GM23248 (cell line): ENCODE measurements around the gene SBF2. TPM values are rescaled to one million over a fixed set of nuclear protein-coding genes. Genes with fewer than 3 reads are reported as not detected.
A peak's percentile ranks its signal among the peaks of the same experiment; 100 is the strongest.

Experiments used
- DNase-seq: peaks from one replicate; pipeline ENCODE4 v3.0.0-alpha.2; 2015
- H2AFZ ChIP-seq: fragments of 200-600 bp; sonication (generic); 2 replicates; pipeline ENCODE4 v1.6.1; 2016; ENCODE audit warnings: antibody characterized with exemption
- H3F3A ChIP-seq: fragments of 200-600 bp; sonication (generic); 2 replicates; pipeline ENCODE4 v1.6.1; 2016; ENCODE audit warnings: mild to moderate bottlenecking, antibody characterized with exemption, mixed run types; ENCODE audit not compliant: insufficient read depth
- H3K27ac ChIP-seq: fragments of 200-600 bp; sonication (generic); 2 replicates; pipeline ENCODE4 v1.5.1; 2016; ENCODE audit warnings: mild to moderate bottlenecking
- H3K27me3 ChIP-seq: fragments of 200-600 bp; sonication (generic); replicated peaks from 2 replicates; pipeline ENCODE4 v1.6.1; 2016; ENCODE audit warnings: mild to moderate bottlenecking; ENCODE audit not compliant: insufficient read depth
- H3K36me3 ChIP-seq: fragments of 200-600 bp; sonication (generic); 2 replicates; pipeline ENCODE4 v1.6.1; 2016; ENCODE audit warnings: low read depth, mild to moderate bottlenecking
- H3K4me1 ChIP-seq: fragments of 200-600 bp; sonication (generic); 2 replicates; pipeline ENCODE4 v1.6.1; 2016; ENCODE audit warnings: mild to moderate bottlenecking; ENCODE audit not compliant: insufficient read depth
- H3K4me2 ChIP-seq: fragments of 200-600 bp; sonication (generic); one replicate; pipeline ENCODE4 v1.6.1; 2016; ENCODE audit warnings: mild to moderate bottlenecking; ENCODE audit not compliant: unreplicated experiment
- H3K4me3 ChIP-seq: fragments of 200-600 bp; sonication (generic); 2 replicates; pipeline ENCODE4 v1.5.1; 2016; ENCODE audit warnings: mild to moderate bottlenecking
- H3K79me2 ChIP-seq: fragments of 200-600 bp; sonication (generic); 2 replicates; pipeline ENCODE4 v1.6.1; 2016; ENCODE audit warnings: mild to moderate bottlenecking; ENCODE audit not compliant: insufficient read depth
- H3K9ac ChIP-seq: fragments of 200-600 bp; sonication (generic); 2 replicates; pipeline ENCODE4 v1.6.1; 2016; ENCODE audit warnings: mild to moderate bottlenecking
- H3K9me2 ChIP-seq: fragments of 200-600 bp; sonication (generic); 2 replicates; pipeline ENCODE4 v1.6.1; 2016; ENCODE audit warnings: mixed run types, mild to moderate bottlenecking, moderate library complexity; ENCODE audit not compliant: insufficient read depth
- H3K9me3 ChIP-seq: fragments of 200-600 bp; sonication (generic); one replicate; pipeline ENCODE4 v1.6.1; 2017; ENCODE audit warnings: low read depth
- H4K20me1 ChIP-seq: fragments of 200-600 bp; sonication (generic); 2 replicates; pipeline ENCODE4 v1.6.0; 2016; ENCODE audit not compliant: insufficient read depth
- EZH2 ChIP-seq: fragments of 200-600 bp; sonication (generic); IDR thresholded peaks from 2 replicates; pipeline ENCODE4 v1.6.1; 2018; ENCODE audit warnings: antibody characterized with exemption, mild to moderate bottlenecking; ENCODE audit not compliant: insufficient read depth, poor library complexity, severe bottlenecking
- EZH2phosphoT487 ChIP-seq: fragments of 200-600 bp; sonication (generic); IDR thresholded peaks from 2 replicates; pipeline ENCODE4 v1.6.1; 2018; ENCODE audit warnings: antibody characterized with exemption, moderate library complexity, mild to moderate bottlenecking, low read depth; ENCODE audit not compliant: insufficient read depth
- WGBS, 2 experiments: methylation state at CpG; one replicate each; pipeline ENCODE4 v1.1.6; 2015 to 2017; ENCODE audit warnings: low lambda C conversion rate in 2 of 2, low coverage in 1 of 2; ENCODE audit errors: missing lambda C conversion rate in 2 of 2; 5-methylcytosine and 5-hydroxymethylcytosine counted together
- in situ Hi-C: fragments of 300-500 bp; cut with MboI; formaldehyde crosslinking; loops from 2 replicates; pipeline ENCODE4 v1.15.0; 2020
- polyA plus RNA-seq: library from polyadenylated mRNA; unstranded; fragments of >200 nt; fragmentation: Nextera tagmentation; extraction: Ambion mirVana; gene quantifications from 2 replicates; pipeline ENCODE4 v1.2.1, GENCODE V29; 2016
- total RNA-seq: library from RNA; depleted of rRNA; stranded (reverse); fragments of >200 nt; shearing (Covaris generic); gene quantifications from 2 replicates; pipeline ENCODE4 v1.2.3, GENCODE V29; 2014

SBF2 gene
- total and polyA plus RNA-seq, 2 experiments from 2014 or later, result 21.9 to 32.7 TPM

DNA sequence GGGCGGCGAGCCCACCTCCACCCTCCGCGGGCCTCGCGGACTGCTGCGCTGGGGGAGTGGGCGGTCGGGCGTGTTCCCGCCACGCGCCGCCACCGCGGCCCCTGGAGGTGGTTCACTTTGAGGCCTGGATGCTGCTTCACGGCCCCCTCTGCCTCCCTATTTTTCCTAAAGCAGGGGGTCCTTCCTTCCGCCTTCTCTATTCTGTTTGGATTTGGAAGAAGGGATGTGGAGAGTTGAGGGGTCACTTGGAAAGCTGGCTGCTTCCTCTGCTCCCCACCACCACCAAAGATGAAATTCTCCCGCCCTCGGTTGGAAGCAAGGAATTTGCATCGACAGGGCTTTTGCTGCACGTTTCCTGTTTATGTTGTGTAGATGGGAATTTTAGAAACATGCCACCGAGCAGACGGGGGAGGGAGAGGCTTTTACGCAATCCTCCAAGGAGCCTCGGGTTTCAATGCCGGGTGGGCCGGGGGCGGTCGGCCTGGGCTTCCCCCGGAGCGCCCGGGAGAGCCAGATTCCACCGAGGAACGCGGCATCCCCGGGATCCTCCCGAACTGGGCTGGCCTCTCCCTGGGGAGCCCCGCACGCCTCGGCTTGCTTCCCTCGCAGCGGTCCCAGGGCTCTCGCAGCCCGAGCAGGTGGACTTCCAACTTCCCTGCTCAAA lies 403 bp upstream of the SBF2 start:
- peak overlapping the region; percentile 89 for H3K4me3 ChIP-seq
- H3K27me3 ChIP-seq, result no peaks in the 10 kb centered on the region
- WGBS, 2 experiments, result 1% methylated on average over 40 to 41 of the region's 45 CpGs
- peak overlapping the region; percentile 84 for H2AFZ ChIP-seq
- no peaks in the 10 kb centered on the region for H3K9me3 ChIP-seq
- peaks cover 8% of the 10 kb centered on the region for H3K36me3 ChIP-seq
- peak; percentile 74 for DNase-seq
- H3K4me1 ChIP-seq, result peaks cover 28% of the 10 kb centered on the region
- peaks cover 78% of the 10 kb centered on the region for H3K79me2 ChIP-seq
- in situ Hi-C loops, result no loop called here
- H3K9me2 ChIP-seq, result no peaks in the 10 kb centered on the region
- TF ChIP-seq EZH2 (no peak), EZH2phosphoT487 (no peak)
- peak overlapping the region; percentile 100 for H3K4me2 ChIP-seq
- peak overlapping the region; percentile 90 for H3K27ac ChIP-seq
- peak overlapping the region; percentile 93 for H3K9ac ChIP-seq
- H3F3A ChIP-seq, result peaks cover 43% of the 10 kb centered on the region
- H4K20me1 ChIP-seq, result no peaks in the 10 kb centered on the region

DNA sequence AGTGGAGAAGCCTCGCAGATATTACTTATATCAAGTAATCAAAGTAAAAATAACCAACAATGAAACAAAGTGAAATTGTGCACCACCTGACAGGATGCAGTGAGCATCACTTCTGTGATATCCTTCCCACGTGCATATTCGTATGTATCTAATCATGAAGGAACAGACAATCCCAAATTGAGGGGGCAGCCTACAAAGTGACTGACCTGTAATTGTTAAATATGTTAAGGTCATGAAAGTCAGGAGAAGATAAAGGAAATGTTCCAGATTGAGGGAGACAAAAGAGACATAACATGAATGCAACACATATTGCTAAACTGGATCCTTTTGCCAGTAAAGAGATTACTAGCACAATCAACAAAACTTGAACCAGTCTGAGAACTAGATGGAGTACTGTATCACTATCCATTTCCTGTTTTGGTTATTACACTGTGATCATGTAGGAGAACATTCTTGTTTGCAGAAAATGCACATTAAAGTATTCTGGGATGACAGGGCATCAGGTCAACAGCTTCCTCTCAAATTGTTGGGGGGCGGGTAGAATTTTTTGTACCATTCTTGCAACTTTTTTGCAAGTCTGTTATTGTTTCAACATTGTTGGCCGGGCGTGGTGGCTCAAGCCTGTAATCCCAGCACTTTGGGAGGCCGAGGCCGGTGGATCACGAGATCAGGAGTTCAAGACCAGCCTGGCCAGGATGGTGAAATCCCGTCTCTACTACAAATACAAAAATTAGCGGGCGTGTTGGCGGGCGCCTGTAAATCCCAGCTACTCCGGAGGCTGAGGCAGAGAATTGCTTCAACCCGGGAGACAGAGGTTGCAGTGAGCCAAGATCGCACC lies 2.0 kb downstream of the SBF2 start:
- in situ Hi-C loops, result no loop called here
- Histone ChIP-seq H3K4me1 (peaks cover 24% of the 10 kb centered on the region), H3K9me3 (no peaks in the 10 kb centered on the region), H3K4me3 (peak overlapping the region; percentile 89), H3K36me3 (no peaks in the 10 kb centered on the region), H3F3A (peaks cover 40% of the 10 kb centered on the region), H2AFZ (no peak overlapping the region), H3K27ac (peak overlapping the region; percentile 90), H3K27me3 (no peaks in the 10 kb centered on the region), H3K9ac (no peak overlapping the region), H3K9me2 (no peaks in the 10 kb centered on the region), H3K4me2 (peak overlapping the region; percentile 100), H4K20me1 (no peaks in the 10 kb centered on the region), H3K79me2 (peaks cover 82% of the 10 kb centered on the region)
- no peak for DNase-seq
- TF ChIP-seq EZH2phosphoT487, result no peak
- no peak for TF ChIP-seq EZH2
- WGBS, 2 experiments, result 84 to 86% methylated on average over 17 of the region's 17 CpGs

DNA sequence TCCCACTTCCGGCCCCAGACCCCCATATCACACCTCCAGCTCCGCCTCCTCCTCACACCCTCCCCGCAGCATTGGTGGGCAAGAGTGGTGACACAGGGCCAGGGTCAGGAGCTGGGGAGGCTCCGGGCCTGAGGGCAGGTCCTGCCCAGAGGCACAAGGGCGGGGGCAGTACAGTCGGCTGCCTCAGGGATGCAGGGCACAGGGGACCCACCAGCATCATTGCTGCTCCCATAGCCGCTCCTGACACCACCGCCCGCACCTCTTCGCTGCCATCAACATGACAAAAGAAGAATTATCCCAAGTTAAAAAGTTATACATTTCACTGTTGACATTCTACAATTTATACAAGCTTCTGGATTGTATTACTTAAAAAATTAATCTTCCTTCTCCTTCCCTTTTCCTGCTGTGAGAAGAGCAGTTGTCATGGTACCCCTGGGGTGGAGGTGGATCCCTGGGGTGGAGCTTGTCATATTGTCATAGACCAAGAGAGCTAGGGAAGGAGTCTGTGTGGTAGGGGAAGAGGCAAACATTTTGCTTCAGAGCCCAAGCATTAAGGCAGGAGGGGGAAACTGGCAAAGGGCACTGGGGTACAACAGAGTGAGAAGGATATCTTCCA lies 4.1 kb downstream of the SBF2 start:
- Histone ChIP-seq H3K79me2 (peaks cover 86% of the 10 kb centered on the region), H2AFZ (no peak overlapping the region), H3K9me2 (no peaks in the 10 kb centered on the region), H3K27me3 (no peaks in the 10 kb centered on the region), H3K4me2 (no peak overlapping the region), H3K9ac (no peak overlapping the region), H3K9me3 (no peaks in the 10 kb centered on the region), H4K20me1 (no peaks in the 10 kb centered on the region), H3K4me3 (no peak overlapping the region), H3K27ac (no peak overlapping the region), H3K36me3 (no peaks in the 10 kb centered on the region), H3K4me1 (peaks cover 17% of the 10 kb centered on the region), H3F3A (peaks cover 19% of the 10 kb centered on the region)
- no peak for DNase-seq
- TF ChIP-seq EZH2, result no peak
- no peak for TF ChIP-seq EZH2phosphoT487
- in situ Hi-C loops, result no loop called here
- WGBS, 2 experiments, result 86 to 92% methylated on average over 10 of the region's 10 CpGs

DNA sequence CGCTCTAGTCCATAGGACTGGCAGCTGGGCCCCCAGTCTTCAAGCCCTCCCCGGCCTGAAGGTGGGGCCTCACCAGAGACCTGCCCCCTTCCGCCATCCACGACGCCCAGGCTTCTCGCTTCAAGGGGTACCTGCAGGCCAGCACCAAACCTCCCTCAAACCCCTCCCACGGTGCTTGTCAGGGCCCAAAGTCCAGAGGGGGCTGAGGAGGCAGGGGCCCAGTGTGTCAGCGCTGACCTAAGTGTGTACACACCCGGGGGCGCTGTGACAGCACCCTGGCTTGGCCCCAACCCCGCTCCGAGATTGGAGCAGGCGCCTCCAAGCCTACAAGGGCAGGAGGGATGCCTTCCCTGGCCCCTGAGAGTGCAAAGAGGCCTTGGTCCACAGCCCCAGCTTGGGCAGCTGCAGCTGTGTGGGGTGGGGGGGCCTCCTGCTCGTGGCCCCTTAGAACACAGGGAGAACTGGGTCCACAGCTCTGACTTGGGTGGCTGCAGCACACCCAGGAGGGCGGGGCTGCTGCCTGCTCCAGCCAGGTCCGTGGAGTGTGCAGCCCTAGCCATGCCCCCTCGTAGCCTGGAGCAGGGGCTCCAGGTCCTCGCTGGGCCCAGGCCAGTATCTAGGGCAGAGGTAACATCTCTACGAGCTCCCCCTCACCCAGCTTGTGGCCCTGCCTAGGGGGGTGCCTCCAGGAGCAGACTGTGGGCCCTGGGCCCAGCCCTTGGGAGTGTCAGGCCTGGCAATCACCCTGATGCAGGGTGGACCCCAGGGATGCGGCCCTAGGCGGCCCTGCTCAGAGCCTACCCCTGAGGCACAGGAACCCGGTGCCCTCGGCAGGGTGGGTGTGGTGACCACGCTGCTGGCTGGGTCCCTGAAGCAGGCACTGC lies 4.9 kb downstream of the SBF2 start:
- no peak overlapping the region for H2AFZ ChIP-seq
- 0 out of 2 replicates have a peak, but pooled peaks cover 4% of the 10 kb centered on the region for H4K20me1 ChIP-seq
- no peaks in the 10 kb centered on the region for H3K27me3 ChIP-seq
- H3K36me3 ChIP-seq, result no peaks in the 10 kb centered on the region
- TF ChIP-seq EZH2 (no peak), EZH2phosphoT487 (no peak)
- H3K4me2 ChIP-seq, result no peak overlapping the region
- no peak overlapping the region for H3K9ac ChIP-seq
- whole genome bisulfite sequencing, 2 experiments, result 85 to 87% methylated on average over 18 to 24 of the region's 24 CpGs
- no peaks in the 10 kb centered on the region for H3K9me2 ChIP-seq
- no peak overlapping the region for H3K27ac ChIP-seq
- no peak for DNase-seq
- H3F3A ChIP-seq, result peaks cover 16% of the 10 kb centered on the region
- in situ Hi-C loops, result no loop called here
- H3K4me1 ChIP-seq, result peaks cover 15% of the 10 kb centered on the region
- no peaks in the 10 kb centered on the region for H3K9me3 ChIP-seq
- H3K79me2 ChIP-seq, result peaks cover 91% of the 10 kb centered on the region
- no peak overlapping the region for H3K4me3 ChIP-seq
